ENCODE data around the gene PCDHGB4.

The PCDHGB4 gene

DNA sequence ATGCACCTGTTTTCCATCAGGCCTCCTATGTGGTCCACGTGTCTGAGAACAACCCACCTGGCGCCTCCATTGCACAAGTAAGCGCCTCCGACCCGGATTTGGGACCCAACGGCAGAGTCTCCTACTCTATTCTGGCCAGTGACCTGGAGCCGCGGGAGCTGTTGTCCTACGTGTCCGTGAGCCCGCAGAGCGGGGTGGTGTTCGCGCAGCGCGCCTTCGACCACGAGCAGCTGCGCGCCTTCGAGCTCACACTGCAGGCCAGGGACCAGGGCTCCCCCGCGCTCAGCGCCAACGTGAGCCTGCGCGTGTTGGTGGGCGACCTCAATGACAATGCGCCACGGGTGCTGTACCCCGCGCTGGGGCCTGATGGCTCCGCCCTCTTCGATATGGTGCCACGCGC lies 35.9 kb upstream of the PCDHGB4 start:
- no peak overlapping the region for H3K4me3 ChIP-seq (ENCODE audit: insufficient read depth, low read depth, low read length, poor library complexity, severe bottlenecking)
- no peaks in the 10 kb centered on the region for H3K9me3 ChIP-seq (ENCODE audit: control insufficient read depth, low read length)
- no peak for DNase-seq
- H3K4me1 ChIP-seq (ENCODE audit: control insufficient read depth, insufficient read depth, low read length, poor library complexity, severe bottlenecking), result no peaks in the 10 kb centered on the region
- H3K36me3 ChIP-seq (ENCODE audit: control insufficient read depth, insufficient read depth, low read length), result no peaks in the 10 kb centered on the region
- no peak overlapping the region for H3K27ac ChIP-seq (ENCODE audit: insufficient read depth, low read length, poor library complexity, severe bottlenecking)
- H3K27me3 ChIP-seq (replicated peaks; ENCODE audit: control insufficient read depth, insufficient read depth, low read length, poor library complexity, severe bottlenecking), result peaks cover 8% of the 10 kb centered on the region

DNA sequence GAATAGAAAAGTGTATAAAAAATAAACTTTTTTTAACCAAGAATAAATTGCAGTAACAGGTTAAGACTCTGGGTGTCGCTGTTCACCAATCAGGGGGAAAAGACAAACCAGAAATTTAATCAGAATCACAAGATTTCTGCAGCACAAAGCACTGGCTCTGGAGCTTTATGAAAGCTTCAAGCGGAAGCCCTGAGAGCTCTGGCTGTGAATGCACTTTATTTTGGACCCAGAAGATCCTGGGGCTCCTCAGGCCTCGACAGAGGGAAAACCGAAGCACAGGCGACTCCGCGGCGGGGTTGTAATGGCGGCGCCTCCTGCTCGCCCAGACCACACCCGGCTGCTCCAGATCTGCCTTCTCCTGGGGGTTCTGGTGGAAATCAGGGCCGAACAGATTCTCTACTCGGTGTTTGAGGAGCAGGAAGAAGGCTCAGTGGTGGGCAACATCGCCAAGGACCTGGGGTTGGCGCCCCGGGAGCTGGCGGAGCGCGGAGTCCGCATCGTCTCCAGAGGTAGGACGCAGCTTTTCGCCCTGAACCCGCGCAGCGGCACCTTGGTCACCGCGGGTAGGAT lies 32.5 kb upstream of the PCDHGB4 start, which contains the start of gene PCDHGA4:
PCDHGA4 (plus strand) TSS at position 122 of the 570 bp plus-strand sequence; CDS start at position 209, 87 bp downstream.
- Histone ChIP-seq H3K4me1 (ENCODE audit: control insufficient read depth, insufficient read depth, low read length, poor library complexity, severe bottlenecking) (no peaks in the 10 kb centered on the region), H3K4me3 (ENCODE audit: insufficient read depth, low read depth, low read length, poor library complexity, severe bottlenecking) (peak within 1 kb of the TSS; percentile 13), H3K36me3 (ENCODE audit: control insufficient read depth, insufficient read depth, low read length) (no peaks in the 10 kb centered on the region), H3K9me3 (ENCODE audit: control insufficient read depth, low read length) (no peaks in the 10 kb centered on the region), H3K27ac (ENCODE audit: insufficient read depth, low read length, poor library complexity, severe bottlenecking) (no peak within 1 kb of the TSS), H3K27me3 (replicated peaks; ENCODE audit: control insufficient read depth, insufficient read depth, low read length, poor library complexity, severe bottlenecking) (peaks cover 5% of the 10 kb centered on the region)
- DNase-seq, result no peak

GRCh38 chr5:141355641-141356040 lies 31.9 kb upstream of the PCDHGB4 start:
- H3K4me1 ChIP-seq (ENCODE audit: control insufficient read depth, insufficient read depth, low read length, poor library complexity, severe bottlenecking), result no peaks in the 10 kb centered on the region
- no peak overlapping the region for H3K4me3 ChIP-seq (ENCODE audit: insufficient read depth, low read depth, low read length, poor library complexity, severe bottlenecking)
- DNase-seq, result no peak
- H3K36me3 ChIP-seq (ENCODE audit: control insufficient read depth, insufficient read depth, low read length), result no peaks in the 10 kb centered on the region
- H3K27ac ChIP-seq (ENCODE audit: insufficient read depth, low read length, poor library complexity, severe bottlenecking), result no peak overlapping the region
- no peaks in the 10 kb centered on the region for H3K9me3 ChIP-seq (ENCODE audit: control insufficient read depth, low read length)
- H3K27me3 ChIP-seq (replicated peaks; ENCODE audit: control insufficient read depth, insufficient read depth, low read length, poor library complexity, severe bottlenecking), result peaks cover 5% of the 10 kb centered on the region

DNA sequence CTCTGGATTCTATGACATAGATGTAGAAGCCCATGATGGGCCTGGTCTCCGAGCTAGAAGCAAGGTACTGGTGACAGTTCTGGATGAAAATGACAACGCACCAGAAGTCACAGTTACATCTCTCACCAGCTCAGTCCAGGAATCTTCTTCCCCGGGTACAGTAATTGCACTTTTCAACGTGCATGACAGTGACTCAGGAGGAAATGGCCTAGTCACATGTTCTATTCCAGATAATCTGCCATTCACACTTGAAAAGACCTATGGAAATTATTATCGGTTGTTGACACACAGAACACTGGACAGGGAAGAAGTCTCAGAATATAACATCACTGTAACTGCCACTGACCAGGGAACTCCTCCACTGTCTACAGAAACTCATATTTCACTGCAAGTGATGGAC lies 31.4 kb upstream of the PCDHGB4 start:
- H3K27me3 ChIP-seq (replicated peaks; ENCODE audit: control insufficient read depth, insufficient read depth, low read length, poor library complexity, severe bottlenecking), result peaks cover 5% of the 10 kb centered on the region
- H3K27ac ChIP-seq (ENCODE audit: insufficient read depth, low read length, poor library complexity, severe bottlenecking), result no peak overlapping the region
- no peaks in the 10 kb centered on the region for H3K4me1 ChIP-seq (ENCODE audit: control insufficient read depth, insufficient read depth, low read length, poor library complexity, severe bottlenecking)
- H3K4me3 ChIP-seq (ENCODE audit: insufficient read depth, low read depth, low read length, poor library complexity, severe bottlenecking), result no peak overlapping the region
- H3K36me3 ChIP-seq (ENCODE audit: control insufficient read depth, insufficient read depth, low read length), result no peaks in the 10 kb centered on the region
- no peaks in the 10 kb centered on the region for H3K9me3 ChIP-seq (ENCODE audit: control insufficient read depth, low read length)
- no peak for DNase-seq

DNA sequence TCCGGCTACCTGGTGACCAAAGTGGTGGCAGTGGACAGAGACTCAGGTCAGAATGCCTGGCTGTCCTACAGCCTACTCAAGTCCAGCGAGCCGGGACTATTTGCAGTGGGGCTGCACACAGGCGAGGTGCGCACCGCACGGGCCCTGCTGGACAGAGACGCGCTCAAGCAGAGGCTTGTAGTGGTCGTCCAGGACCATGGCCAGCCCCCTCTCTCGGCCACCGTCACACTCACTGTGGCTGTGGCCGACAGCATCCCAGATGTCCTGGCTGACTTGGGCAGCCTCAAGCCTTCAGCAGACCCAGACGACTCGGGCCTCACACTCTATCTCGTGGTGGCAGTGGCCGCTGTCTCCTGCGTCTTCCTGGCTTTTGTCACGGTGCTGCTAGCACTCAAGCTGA lies 30.5 kb upstream of the PCDHGB4 start:
- H3K4me3 ChIP-seq (ENCODE audit: insufficient read depth, low read depth, low read length, poor library complexity, severe bottlenecking), result no peak overlapping the region
- no peaks in the 10 kb centered on the region for H3K9me3 ChIP-seq (ENCODE audit: control insufficient read depth, low read length)
- peaks cover 5% of the 10 kb centered on the region for H3K27me3 ChIP-seq (replicated peaks; ENCODE audit: control insufficient read depth, insufficient read depth, low read length, poor library complexity, severe bottlenecking)
- no peaks in the 10 kb centered on the region for H3K36me3 ChIP-seq (ENCODE audit: control insufficient read depth, insufficient read depth, low read length)
- H3K4me1 ChIP-seq (ENCODE audit: control insufficient read depth, insufficient read depth, low read length, poor library complexity, severe bottlenecking), result no peaks in the 10 kb centered on the region
- no peak overlapping the region for H3K27ac ChIP-seq (ENCODE audit: insufficient read depth, low read length, poor library complexity, severe bottlenecking)
- DNase-seq, result no peak

DNA sequence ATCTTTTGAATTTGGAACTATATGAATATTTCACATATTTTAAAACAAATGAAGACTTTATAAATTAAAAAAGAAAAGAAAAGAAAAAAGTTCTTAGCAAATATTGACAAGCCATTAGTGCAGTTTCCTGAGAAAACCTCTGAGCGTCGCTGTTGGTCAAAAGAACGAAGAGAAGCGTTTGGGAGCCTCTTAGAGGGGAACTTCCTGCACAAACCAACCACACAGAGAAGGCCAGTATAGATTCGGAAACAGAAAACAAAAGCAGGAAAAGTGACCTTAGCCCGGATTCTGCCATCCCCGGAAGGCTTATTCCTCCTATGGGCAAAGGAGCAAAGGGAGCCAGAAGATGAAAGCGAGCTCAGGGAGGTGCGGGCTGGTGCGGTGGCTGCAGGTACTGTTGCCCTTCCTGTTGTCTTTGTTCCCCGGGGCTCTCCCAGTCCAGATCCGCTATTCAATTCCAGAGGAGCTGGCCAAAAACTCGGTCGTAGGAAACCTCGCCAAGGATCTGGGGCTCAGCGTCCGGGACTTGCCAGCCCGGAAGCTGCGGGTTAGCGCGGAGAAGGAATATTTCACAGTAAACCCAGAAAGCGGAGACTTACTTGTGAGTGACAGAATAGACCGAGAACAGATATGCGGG lies 27.6 kb upstream of the PCDHGB4 start, which contains the start of gene PCDHGB2:
PCDHGB2 (plus strand) TSS at position 205 of the 637 bp plus-strand sequence; CDS start at position 347, 142 bp downstream.
- H3K27ac ChIP-seq (ENCODE audit: insufficient read depth, low read length, poor library complexity, severe bottlenecking), result no peak within 1 kb of the TSS
- H3K4me3 ChIP-seq (ENCODE audit: insufficient read depth, low read depth, low read length, poor library complexity, severe bottlenecking), result peak within 1 kb of the TSS; percentile 26
- H3K27me3 ChIP-seq (replicated peaks; ENCODE audit: control insufficient read depth, insufficient read depth, low read length, poor library complexity, severe bottlenecking), result peaks cover 4% of the 10 kb centered on the region
- no peak for DNase-seq
- H3K4me1 ChIP-seq (ENCODE audit: control insufficient read depth, insufficient read depth, low read length, poor library complexity, severe bottlenecking), result no peaks in the 10 kb centered on the region
- no peaks in the 10 kb centered on the region for H3K9me3 ChIP-seq (ENCODE audit: control insufficient read depth, low read length)
- H3K36me3 ChIP-seq (ENCODE audit: control insufficient read depth, insufficient read depth, low read length), result no peaks in the 10 kb centered on the region

DNA sequence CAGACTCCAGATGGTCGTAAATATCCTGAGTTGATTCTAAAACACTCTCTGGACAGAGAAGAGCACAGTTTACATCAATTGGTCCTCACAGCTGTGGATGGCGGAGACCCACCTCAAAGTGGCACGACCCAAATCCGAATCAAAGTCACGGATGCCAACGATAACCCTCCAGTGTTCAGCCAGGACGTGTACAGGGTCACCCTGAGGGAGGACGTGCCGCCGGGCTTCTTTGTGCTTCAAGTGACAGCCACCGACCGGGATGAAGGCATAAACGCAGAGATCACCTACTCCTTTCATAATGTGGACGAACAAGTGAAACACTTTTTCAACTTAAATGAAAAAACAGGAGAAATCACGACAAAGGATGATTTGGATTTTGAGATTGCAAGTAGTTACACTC lies 26.8 kb upstream of the PCDHGB4 start:
- no peaks in the 10 kb centered on the region for H3K36me3 ChIP-seq (ENCODE audit: control insufficient read depth, insufficient read depth, low read length)
- DNase-seq, result no peak
- peaks cover 10% of the 10 kb centered on the region for H3K27me3 ChIP-seq (replicated peaks; ENCODE audit: control insufficient read depth, insufficient read depth, low read length, poor library complexity, severe bottlenecking)
- H3K4me3 ChIP-seq (ENCODE audit: insufficient read depth, low read depth, low read length, poor library complexity, severe bottlenecking), result no peak overlapping the region
- no peak overlapping the region for H3K27ac ChIP-seq (ENCODE audit: insufficient read depth, low read length, poor library complexity, severe bottlenecking)
- no peaks in the 10 kb centered on the region for H3K9me3 ChIP-seq (ENCODE audit: control insufficient read depth, low read length)
- H3K4me1 ChIP-seq (ENCODE audit: control insufficient read depth, insufficient read depth, low read length, poor library complexity, severe bottlenecking), result no peaks in the 10 kb centered on the region

- no peaks in the 10 kb centered on the region for H3K36me3 ChIP-seq (ENCODE audit: control insufficient read depth, insufficient read depth, low read length)
- H3K27me3 ChIP-seq (replicated peaks; ENCODE audit: control insufficient read depth, insufficient read depth, low read length, poor library complexity, severe bottlenecking), result peaks cover 19% of the 10 kb centered on the region
- H3K9me3 ChIP-seq (ENCODE audit: control insufficient read depth, low read length), result no peaks in the 10 kb centered on the region
- no peaks in the 10 kb centered on the region for H3K4me1 ChIP-seq (ENCODE audit: control insufficient read depth, insufficient read depth, low read length, poor library complexity, severe bottlenecking)
- no peak for DNase-seq
- H3K4me3 ChIP-seq (ENCODE audit: insufficient read depth, low read depth, low read length, poor library complexity, severe bottlenecking), result no peak overlapping the region
- H3K27ac ChIP-seq (ENCODE audit: insufficient read depth, low read length, poor library complexity, severe bottlenecking), result no peak overlapping the region
These were observed 24.8 kb upstream of the PCDHGB4 start for GRCh38 chr5:141362719-141363118.

DNA sequence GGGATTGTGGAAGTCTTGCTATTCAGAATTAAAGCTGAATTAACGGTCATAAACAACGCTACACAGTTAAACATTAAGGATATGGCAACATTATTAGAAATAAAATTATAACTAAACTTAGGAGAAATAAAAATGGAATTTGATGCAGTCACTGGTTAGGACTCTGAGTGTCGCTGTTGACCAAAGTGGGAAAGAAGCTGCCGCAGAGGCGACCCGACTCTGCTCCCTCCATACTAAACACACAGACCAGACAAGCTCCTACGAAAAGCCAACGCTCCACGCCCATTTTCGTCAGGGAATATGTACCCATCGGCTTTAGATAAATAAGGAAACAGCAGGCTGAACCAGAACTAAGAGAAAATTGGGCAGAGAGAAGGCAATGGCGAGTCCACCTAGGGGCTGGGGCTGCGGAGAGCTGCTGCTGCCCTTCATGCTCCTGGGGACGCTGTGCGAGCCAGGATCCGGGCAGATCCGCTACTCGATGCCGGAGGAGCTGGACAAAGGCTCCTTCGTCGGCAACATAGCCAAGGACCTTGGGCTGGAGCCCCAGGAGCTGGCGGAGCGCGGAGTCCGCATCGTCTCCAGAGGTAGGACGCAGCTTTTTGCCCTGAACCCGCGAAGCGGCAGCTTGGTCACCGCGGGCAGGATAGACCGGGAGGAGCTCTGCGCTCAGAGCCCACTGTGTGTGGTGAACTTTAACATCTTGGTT lies 23.4 kb upstream of the PCDHGB4 start, which contains the start of gene PCDHGA5:
PCDHGA5 (plus strand) TSS at position 211 of the 709 bp plus-strand sequence; CDS start at position 380, 169 bp downstream.
- H3K27me3 ChIP-seq (replicated peaks; ENCODE audit: control insufficient read depth, insufficient read depth, low read length, poor library complexity, severe bottlenecking), result peaks cover 19% of the 10 kb centered on the region
- H3K4me1 ChIP-seq (ENCODE audit: control insufficient read depth, insufficient read depth, low read length, poor library complexity, severe bottlenecking), result no peaks in the 10 kb centered on the region
- no peaks in the 10 kb centered on the region for H3K9me3 ChIP-seq (ENCODE audit: control insufficient read depth, low read length)
- no peak within 1 kb of the TSS for H3K27ac ChIP-seq (ENCODE audit: insufficient read depth, low read length, poor library complexity, severe bottlenecking)
- DNase-seq, result no peak
- no peak within 1 kb of the TSS for H3K4me3 ChIP-seq (ENCODE audit: insufficient read depth, low read depth, low read length, poor library complexity, severe bottlenecking)
- H3K36me3 ChIP-seq (ENCODE audit: control insufficient read depth, insufficient read depth, low read length), result no peaks in the 10 kb centered on the region
